NCI-H510A (cell line): ENCODE results near the gene MAST4.

ENCODE experiments used
- DNase-seq: peaks from one replicate; lab custom pipeline; 2025; lab: John Stamatoyannopoulos, UW

Gene MAST4

DNA sequence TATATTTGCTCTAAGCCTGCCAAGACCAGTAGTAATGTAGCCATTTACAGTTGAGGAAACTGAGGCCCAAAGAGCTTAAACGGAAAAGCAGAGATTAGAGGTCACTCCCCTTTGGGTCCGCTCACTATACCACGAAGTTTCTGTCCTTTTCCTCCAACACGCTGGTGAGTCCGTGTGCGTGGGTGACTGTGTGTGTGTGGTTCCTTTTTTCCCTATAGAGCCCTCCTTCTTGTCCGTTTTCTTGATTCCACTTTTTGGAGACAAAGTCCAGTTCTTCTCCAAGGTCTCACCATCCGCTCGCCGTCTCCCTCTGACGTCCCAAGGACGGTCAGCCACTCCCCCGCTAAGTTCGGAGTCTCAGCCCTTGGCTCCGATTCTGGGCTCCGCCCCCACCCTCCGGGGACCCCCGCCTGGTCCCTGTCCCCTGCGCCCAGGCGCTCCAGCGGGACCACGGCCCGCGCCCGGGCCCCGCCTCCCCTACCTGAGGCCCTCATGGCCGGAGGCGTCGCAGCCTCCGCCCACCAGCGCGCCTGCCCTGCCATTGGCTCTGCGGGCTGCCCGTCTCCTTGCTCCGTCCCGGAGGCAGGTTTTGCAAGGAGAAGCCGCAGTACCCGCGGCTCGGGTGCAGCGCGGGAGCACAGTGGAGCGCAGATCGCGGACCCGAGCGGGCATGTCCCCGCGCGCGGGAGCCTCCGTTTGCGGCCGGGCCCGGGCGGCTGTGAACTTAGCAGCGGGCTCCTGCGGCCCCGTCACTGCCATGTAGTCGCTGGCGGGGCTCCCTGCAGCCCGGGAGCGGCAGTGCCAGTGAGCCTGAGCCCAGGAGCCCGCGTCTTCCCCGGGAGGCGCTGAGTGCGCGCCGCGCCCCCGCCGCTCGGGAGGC is at the start of gene MAST4:
Gene MAST4 (plus strand): TSS at position 638 of the 880 bp plus-strand sequence. CDS start 263 bp downstream, outside the sequence.
- DNase-seq, result peak; percentile 53

GRCh38 chr5:66546541-66546940 is 49.7 kb upstream of the MAST4 start:
- no peak for DNase-seq

GRCh38 chr5:66551338-66551737 is 44.9 kb upstream of the MAST4 start:
- DNase-seq, result no peak

DNA sequence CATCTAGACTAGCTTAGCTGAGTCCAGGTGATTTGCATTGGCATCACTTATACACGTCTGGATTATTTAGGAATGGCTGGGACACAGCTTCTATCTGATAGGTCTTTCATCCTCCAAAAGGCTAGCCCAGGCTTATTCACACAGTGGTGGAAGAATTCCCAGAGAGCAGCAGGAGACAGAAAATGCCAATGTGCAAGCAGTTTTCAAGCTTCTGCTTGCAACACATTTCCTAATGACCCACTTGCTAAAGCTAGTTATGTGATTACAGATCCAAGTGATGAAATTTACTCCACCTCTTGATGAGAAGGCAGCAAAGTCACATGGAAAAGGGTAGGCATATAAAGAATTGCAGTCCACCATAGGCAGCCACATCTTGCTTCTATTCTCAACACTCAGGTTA is 44.2 kb upstream of the MAST4 start:
- no peak for DNase-seq

DNA sequence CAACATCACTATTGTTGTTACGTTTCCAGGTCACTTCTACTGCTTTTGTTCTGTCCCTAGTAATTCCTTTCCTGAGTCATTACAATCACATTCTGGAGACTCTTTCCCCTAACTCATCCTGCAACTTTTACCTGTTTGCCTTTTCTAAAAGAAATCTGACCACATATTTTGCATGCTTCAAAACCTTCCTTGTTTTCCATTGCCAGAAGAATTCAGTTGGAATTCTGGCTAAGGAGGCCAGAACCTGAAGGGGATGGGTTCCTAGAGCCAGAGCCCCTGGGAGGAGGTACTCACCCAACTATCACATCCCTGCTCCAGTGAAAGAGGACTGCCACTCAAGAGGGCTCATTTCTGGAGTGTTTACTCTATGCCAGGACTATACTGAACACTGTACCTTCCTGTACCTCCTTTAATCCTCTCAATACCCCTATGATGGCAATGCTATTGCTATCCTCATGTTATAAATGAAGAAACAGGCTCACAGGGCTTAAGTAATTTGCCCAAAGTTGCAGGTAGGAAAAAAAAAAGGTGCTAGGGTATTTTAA is 42.8 kb upstream of the MAST4 start:
- DNase-seq, result no peak

- DNase-seq, result no peak
Measured at GRCh38 chr5:66553916-66554575, 42.1 kb upstream of the MAST4 start.

DNA sequence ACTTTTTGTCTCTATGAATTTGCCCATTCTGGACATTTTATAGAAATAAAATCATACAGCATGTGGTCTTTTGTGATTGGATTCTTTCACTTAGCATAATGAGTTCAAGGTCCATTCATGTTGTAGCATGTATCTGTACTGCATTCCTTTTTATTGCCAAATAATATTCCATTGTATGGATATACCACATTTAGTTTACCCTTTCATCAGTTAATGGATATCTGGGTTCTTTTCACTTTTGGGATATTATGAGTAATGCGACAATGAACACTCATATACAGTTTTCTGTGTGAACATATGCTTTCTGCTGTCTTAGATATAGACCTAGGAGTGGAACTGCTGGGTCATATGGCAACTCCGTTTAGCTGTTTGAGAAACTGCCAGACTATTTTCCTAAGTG is 41.3 kb upstream of the MAST4 start:
- DNase-seq, result no peak

GRCh38 chr5:66558560-66558959 is 37.6 kb upstream of the MAST4 start:
- DNase-seq, result no peak

- DNase-seq, result no peak
Measured at GRCh38 chr5:66560371-66560770, 35.8 kb upstream of the MAST4 start.

GRCh38 chr5:66561256-66561990 is 34.8 kb upstream of the MAST4 start:
- no peak for DNase-seq

GRCh38 chr5:66565878-66566277 is 30.3 kb upstream of the MAST4 start:
- DNase-seq, result no peak

DNA sequence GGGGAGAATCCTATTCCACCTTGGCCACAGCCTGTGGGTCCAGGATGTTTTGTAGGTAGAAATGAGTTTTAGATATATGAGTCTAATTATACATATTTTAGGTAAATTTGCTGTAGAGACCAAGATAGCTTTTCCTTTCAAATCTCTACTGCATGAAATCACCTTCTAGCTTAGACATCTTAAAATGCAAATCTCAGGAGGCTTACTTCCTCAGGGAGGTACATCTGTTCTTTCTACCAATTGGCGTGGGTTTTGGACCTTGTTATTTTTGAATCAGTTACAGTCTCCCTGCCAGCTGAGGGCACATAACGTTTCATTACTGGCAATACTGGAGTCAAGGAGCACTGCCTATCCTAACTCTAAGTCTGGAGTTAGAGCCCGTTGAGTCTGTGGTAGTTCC is 28.7 kb upstream of the MAST4 start:
- DNase-seq, result no peak

DNA sequence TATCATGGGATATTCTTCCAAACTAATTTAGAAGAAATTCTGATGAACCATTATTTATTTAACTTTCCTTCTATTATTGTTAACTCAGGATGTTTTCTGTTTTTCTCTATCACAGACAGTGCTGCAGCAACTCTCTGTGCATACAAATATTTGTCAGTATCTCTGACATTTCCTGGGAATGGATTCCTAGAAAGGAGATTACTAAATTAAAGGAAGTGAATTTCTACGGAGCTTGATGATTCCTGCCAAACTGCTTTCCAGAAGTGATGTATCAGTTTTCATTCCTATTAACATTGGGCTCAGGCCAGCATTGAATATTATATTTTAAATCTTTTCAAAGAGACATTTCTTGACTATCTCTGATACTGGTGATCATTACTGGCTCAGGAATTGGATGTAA is 26.0 kb upstream of the MAST4 start:
- DNase-seq, result no peak

DNA sequence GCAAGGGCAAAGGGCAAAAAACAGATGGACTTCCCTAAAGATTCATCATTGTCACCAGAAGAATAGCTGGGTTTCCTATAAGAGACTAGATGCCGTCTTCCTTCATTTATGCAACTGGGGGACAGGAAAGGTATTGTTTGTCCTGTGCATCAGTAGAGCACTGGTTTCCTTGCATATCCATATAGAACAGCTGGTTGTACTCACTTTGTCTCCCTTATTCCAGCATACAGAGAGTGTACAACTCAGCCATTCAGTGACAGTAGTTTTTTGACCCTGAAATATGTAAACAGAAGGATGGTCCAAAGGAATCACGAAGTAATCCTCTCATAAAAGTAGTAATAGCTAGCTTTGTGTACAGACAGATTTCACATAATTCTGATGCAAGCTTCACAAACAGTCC is 22.5 kb upstream of the MAST4 start:
- no peak for DNase-seq

GRCh38 chr5:66582499-66583165 is 13.6 kb upstream of the MAST4 start:
- no peak for DNase-seq

DNA sequence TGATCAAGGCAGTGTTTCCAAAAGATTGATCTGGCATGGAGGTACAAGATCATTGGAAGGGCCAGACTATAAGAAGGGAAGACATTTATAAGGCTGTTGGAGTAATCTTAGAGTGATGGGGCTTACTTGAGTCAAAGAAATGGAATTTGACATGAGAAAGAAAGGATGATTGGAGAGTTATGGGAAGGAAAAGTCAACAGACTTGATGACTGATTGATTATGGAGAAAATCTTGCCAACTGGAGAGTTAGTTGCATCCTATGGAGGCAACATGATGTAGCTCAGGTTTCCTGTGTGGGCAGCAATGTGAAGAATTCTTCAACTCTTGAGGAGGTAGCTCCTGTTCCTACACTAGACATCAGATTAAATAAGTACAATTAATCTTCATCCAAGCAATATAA is 10.9 kb upstream of the MAST4 start:
- DNase-seq, result no peak

GRCh38 chr5:66587771-66588170 is 8.4 kb upstream of the MAST4 start:
- no peak for DNase-seq

GRCh38 chr5:66596636-66597182 is 516 bp downstream of the MAST4 start:
- DNase-seq, result peak; percentile 3

DNA sequence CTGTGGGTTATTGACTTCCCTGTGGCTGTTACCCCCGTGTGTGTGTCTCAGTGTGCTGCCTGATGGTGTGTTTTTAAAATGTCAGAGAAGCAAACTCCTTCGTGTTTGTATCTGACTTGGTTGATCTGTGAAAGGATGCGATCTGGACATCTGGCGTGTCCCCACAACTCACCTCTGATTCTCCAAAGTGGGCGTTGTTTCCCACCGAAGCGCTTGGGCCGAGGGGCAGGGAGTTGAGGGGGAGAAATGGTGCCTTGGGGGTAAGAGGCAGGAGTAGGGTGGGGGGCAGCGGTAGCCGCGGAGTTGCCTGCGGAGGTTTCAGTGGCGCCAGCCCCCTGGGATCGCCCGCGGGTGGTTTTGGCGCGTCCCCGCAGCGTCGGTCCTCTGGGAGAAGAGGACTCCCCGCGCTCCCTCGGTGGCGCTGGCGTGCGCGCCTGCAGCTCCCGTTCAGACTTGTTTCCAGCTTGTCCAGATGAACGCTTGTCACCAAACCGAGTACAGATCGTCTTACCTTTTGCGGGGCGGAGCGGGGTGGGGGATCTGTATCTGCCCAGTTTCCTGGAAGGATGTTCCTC is 1.1 kb downstream of the MAST4 start:
- DNase-seq, result peak; percentile 5

DNA sequence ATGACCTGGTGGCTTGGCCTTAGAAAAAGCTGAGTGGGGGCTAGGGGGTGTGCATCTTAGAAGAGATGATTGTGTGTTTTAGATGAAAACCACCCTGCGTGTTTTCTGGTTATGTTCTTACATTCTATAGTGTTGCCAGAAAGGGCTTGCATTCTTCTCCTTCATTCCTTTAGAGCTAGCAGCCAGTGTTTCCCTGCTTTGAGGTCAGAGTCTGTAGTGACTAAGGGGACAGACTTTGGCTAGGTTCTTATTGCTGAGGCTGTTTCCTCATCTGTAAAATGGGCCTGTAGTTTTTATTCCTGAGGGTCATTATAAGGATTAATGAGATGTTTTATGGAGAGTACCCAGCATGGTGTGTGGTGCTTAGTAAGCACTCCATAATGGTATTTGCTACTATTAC is 6.4 kb downstream of the MAST4 start:
- DNase-seq, result no peak

- DNase-seq, result no peak
Measured at GRCh38 chr5:66603164-66603563, 7.0 kb downstream of the MAST4 start.
